Liver (tissue), 9 donors: ENCODE measurements around the gene SELENOP. TPM values are rescaled to one million over a fixed set of nuclear protein-coding genes. Genes with fewer than 3 reads are reported as not detected.

Source experiments
- DNase-seq: peaks from one replicate; pipeline ENCODE4 v3.0.0-alpha.2; 2017; ENCODE audit warnings: low spot score
- H3K27ac ChIP-seq, 2 donors: one replicate each; pipeline ENCODE4 v1.7.0; 2013; ENCODE audit warnings: inconsistent platforms in 2 of 2, low read length in 2 of 2, control low read depth in 1 of 2, low read depth in 1 of 2, mild to moderate bottlenecking in 1 of 2
- H3K27me3 ChIP-seq, 4 donors: one replicate each; pipeline versions ENCODE4 v1.6.1 to v1.7.0; 2013; ENCODE audit warnings: low read length in 3 of 4, inconsistent platforms in 1 of 4, mild to moderate bottlenecking in 1 of 4, moderate library complexity in 1 of 4; ENCODE audit not compliant: control insufficient read depth in 4 of 4, insufficient read depth in 4 of 4
- H3K36me3 ChIP-seq, 4 donors: one replicate each; pipeline versions ENCODE4 v1.6.1 to v1.7.0; 2013; ENCODE audit warnings: low read length in 3 of 4, mild to moderate bottlenecking in 3 of 4, low read depth in 1 of 4, moderate library complexity in 1 of 4; ENCODE audit not compliant: control insufficient read depth in 4 of 4, insufficient read depth in 3 of 4
- H3K4me1 ChIP-seq, 4 donors: one replicate each; pipeline versions ENCODE4 v1.6.1 to v1.7.0; 2013; ENCODE audit warnings: low read length in 3 of 4, mild to moderate bottlenecking in 3 of 4, moderate library complexity in 1 of 4; ENCODE audit not compliant: control insufficient read depth in 4 of 4, insufficient read depth in 4 of 4
- H3K4me3 ChIP-seq, 3 donors: one replicate each; pipeline versions ENCODE4 v1.6.1 to v1.7.0; 2013; ENCODE audit warnings: low read length in 3 of 3, control low read depth in 1 of 3, low read depth in 1 of 3, mild to moderate bottlenecking in 1 of 3
- H3K9ac ChIP-seq, 2 donors: one replicate each; pipeline ENCODE4 v1.7.0; 2013; ENCODE audit warnings: low read length in 2 of 2, mild to moderate bottlenecking in 2 of 2, moderate library complexity in 2 of 2, control low read depth in 1 of 2, low read depth in 1 of 2
- H3K9me3 ChIP-seq, 4 donors: one replicate each; pipeline versions ENCODE4 v1.6.1 to v1.7.0; 2013; ENCODE audit warnings: low read length in 3 of 4; ENCODE audit not compliant: control insufficient read depth in 4 of 4
- ATF3 ChIP-seq: IDR thresholded peaks from 2 replicates; pipeline ENCODE4 v1.6.1; 2016; ENCODE audit warnings: antibody characterized with exemption
- CTCF ChIP-seq: fragments of 150-350 bp; IDR thresholded peaks from 2 replicates; pipeline ENCODE4 v1.5.1; 2017; ENCODE audit warnings: improper control_type of control experiment, low read depth, low read length; ENCODE audit not compliant: missing input control
- EGR1 ChIP-seq, 2 donors: IDR thresholded peaks; 2 replicates each; pipeline ENCODE4 v1.6.1; 2016 to 2018; ENCODE audit warnings: antibody characterized with exemption in 2 of 2, low read depth in 2 of 2
- FOXA2 ChIP-seq: IDR thresholded peaks from 2 replicates; pipeline ENCODE4 v1.6.1; 2016; ENCODE audit warnings: antibody characterized with exemption
- GABPA ChIP-seq, 2 donors: IDR thresholded peaks in 1 of 2; conservative IDR thresholded peaks in 1 of 2; 2 replicates each; pipeline ENCODE4 v1.6.1; 2016; ENCODE audit warnings: antibody characterized with exemption in 2 of 2, mild to moderate bottlenecking in 1 of 2, moderate library complexity in 1 of 2
- HNF4A ChIP-seq, 2 donors: conservative IDR thresholded peaks; 2 replicates each; pipeline ENCODE4 v1.6.1; 2016; ENCODE audit warnings: antibody characterized with exemption in 2 of 2, mild to moderate bottlenecking in 2 of 2
- HNF4G ChIP-seq: IDR thresholded peaks from 2 replicates; pipeline ENCODE4 v1.6.1; 2016; ENCODE audit warnings: antibody characterized with exemption
- JUND ChIP-seq, 2 donors: IDR thresholded peaks; 2 replicates each; pipeline ENCODE4 v1.6.1; 2016; ENCODE audit warnings: antibody characterized with exemption in 2 of 2
- MAX ChIP-seq: IDR thresholded peaks from 2 replicates; pipeline ENCODE4 v1.6.1; 2016; ENCODE audit warnings: antibody characterized with exemption
- NR2F2 ChIP-seq: IDR thresholded peaks from 2 replicates; pipeline ENCODE4 v1.6.1; 2016; ENCODE audit warnings: antibody characterized with exemption
- RAD21 ChIP-seq, 2 donors: IDR thresholded peaks; 2 replicates each; pipeline ENCODE4 v1.6.1; 2016; ENCODE audit warnings: antibody characterized with exemption in 2 of 2, mild to moderate bottlenecking in 2 of 2
- RXRA ChIP-seq, 2 donors: IDR thresholded peaks; 2 replicates each; pipeline ENCODE4 v1.6.1; 2017 to 2018; ENCODE audit warnings: antibody characterized with exemption in 2 of 2, mild to moderate bottlenecking in 1 of 2
- SP1 ChIP-seq: IDR thresholded peaks from 2 replicates; pipeline ENCODE4 v1.6.1; 2018; ENCODE audit warnings: antibody characterized with exemption, mild to moderate bottlenecking
- TAF1 ChIP-seq: conservative IDR thresholded peaks from 2 replicates; pipeline ENCODE4 v1.6.1; 2016; ENCODE audit warnings: antibody characterized with exemption, mild to moderate bottlenecking
- YY1 ChIP-seq: IDR thresholded peaks from 2 replicates; pipeline ENCODE4 v1.6.1; 2016; ENCODE audit warnings: antibody characterized with exemption, mild to moderate bottlenecking
- WGBS: extraction: QIAGEN DNeasy Blood & Tissue Kit; methylation state at CpG from one replicate; pipeline ENCODE4 v1.1.7; 2013; 5-methylcytosine and 5-hydroxymethylcytosine counted together
- polyA plus RNA-seq, 2 donors: library from polyadenylated mRNA; stranded (reverse) in 1 of 2; unstranded in 1 of 2; fragments of 200-250 nt in 1 of 2; fragments of >200 nt in 1 of 2; fragmentation: Nextera tagmentation in 1 of 2; extraction: Ambion mirVana in 1 of 2; gene quantifications; one replicate each; pipeline versions ENCODE4 v1.2.1 to v1.2.3, GENCODE V29; 2013 to 2015
- total RNA-seq, 2 donors: library from RNA; depleted of rRNA; stranded (reverse); fragments of >200 nt; gene quantifications; one replicate each; pipeline ENCODE4 v1.2.3, GENCODE V29; 2014
- TF ChIP-seq, protein P1 (sequence below): IDR thresholded peaks from 2 replicates; pipeline ENCODE4 v1.6.1; 2016; ENCODE audit warnings: antibody characterized with exemption, mild to moderate bottlenecking
- donor health status: healthy.
- donor health status: healthy.
- donor health status: healthy.
- donor health status: healthy.
- donor health status: healthy.

Gene SELENOP
- total and polyA plus RNA-seq, 4 donors: 880 to 1,788 (median 1,360) TPM

- no peak for DNase-seq
- H3K27me3 ChIP-seq: no peaks in the 10 kb centered on the region
- H3K27ac ChIP-seq: no peak overlapping the region
- H3K9ac ChIP-seq: no peak overlapping the region
- no peak for TF ChIP-seq YY1
- TF ChIP-seq HNF4A (conservative IDR thresholded peaks at IDR 0.05): no peak
- H3K36me3 ChIP-seq: no peaks in the 10 kb centered on the region
- no peaks in the 10 kb centered on the region for H3K4me1 ChIP-seq
- H3K4me3 ChIP-seq: no peak overlapping the region
- peaks cover 0 to 2% (median 0%) of the 10 kb centered on the region in 4 donors for H3K9me3 ChIP-seq
Observed at GRCh38 chr5:42791151-42791550, 20.5 kb downstream of the SELENOP start.

- Histone ChIP-seq H3K9ac (no peak overlapping the region), H3K27ac (no peak overlapping the region), H3K27me3 (no peaks in the 10 kb centered on the region), H3K4me3 (no peak overlapping the region), H3K9me3 (peaks cover 0 to 6% (median under 1%) of the 10 kb centered on the region in 4 donors), H3K4me1 (no peaks in the 10 kb centered on the region), H3K36me3 (no peaks in the 10 kb centered on the region)
- DNase-seq: no peak
- 85% methylated on average over 1 of the region's 1 CpG for WGBS
- TF ChIP-seq EGR1 (IDR thresholded peaks at IDR 0.05; ENCODE audit: low read depth in 2 of 2) (no peak), JUND (IDR thresholded peaks at IDR 0.05) (no peak), YY1 (no peak), HNF4G (no peak), CTCF (no peak), NR2F2 (no peak), TAF1 (no peak), ATF3 (no peak), FOXA2 (no peak), RXRA (IDR thresholded peaks at IDR 0.05) (no peak), SP1 (no peak)
Observed at GRCh38 chr5:42787845-42788244, 23.8 kb downstream of the SELENOP start.

DNA sequence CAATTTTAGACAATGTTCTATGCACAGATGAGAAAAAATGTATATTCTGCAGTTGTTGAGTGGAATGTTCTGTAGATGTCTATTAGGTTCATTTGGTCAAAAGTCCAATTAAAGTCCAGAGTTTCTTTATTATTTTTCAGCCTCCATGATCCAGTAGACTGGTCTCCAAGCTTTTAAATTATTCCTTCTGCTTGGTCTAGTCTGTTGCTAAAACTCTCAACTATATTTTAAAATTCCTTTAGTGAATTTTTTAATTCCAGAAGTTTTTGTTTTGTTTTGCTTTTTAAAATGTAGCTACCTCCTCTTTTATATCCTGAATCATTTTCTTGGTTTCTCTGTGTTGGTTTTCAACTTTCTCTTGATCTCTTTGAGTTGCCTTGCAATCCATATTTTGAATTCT lies 24.6 kb downstream of the SELENOP start:
- Histone ChIP-seq H3K27ac (no peak overlapping the region), H3K9ac (no peak overlapping the region), H3K4me3 (no peak overlapping the region), H3K9me3 (peaks cover 0 to 6% (median under 1%) of the 10 kb centered on the region in 4 donors), H3K36me3 (no peaks in the 10 kb centered on the region), H3K4me1 (no peaks in the 10 kb centered on the region), H3K27me3 (no peaks in the 10 kb centered on the region)
- no peak for DNase-seq
- TF ChIP-seq RAD21 (IDR thresholded peaks at IDR 0.05): no peak
- TF ChIP-seq FOXA2: no peak
- no peak for TF ChIP-seq GABPA (IDR thresholded peaks at IDR 0.05 in 1 of 2, conservative IDR thresholded peaks at IDR 0.05 in 1 of 2)
- no peak for TF ChIP-seq NR2F2
- no peak for TF ChIP-seq JUND (IDR thresholded peaks at IDR 0.05)
- TF ChIP-seq HNF4G: no peak
- no peak for TF ChIP-seq MAX
- TF ChIP-seq, protein P1, sequence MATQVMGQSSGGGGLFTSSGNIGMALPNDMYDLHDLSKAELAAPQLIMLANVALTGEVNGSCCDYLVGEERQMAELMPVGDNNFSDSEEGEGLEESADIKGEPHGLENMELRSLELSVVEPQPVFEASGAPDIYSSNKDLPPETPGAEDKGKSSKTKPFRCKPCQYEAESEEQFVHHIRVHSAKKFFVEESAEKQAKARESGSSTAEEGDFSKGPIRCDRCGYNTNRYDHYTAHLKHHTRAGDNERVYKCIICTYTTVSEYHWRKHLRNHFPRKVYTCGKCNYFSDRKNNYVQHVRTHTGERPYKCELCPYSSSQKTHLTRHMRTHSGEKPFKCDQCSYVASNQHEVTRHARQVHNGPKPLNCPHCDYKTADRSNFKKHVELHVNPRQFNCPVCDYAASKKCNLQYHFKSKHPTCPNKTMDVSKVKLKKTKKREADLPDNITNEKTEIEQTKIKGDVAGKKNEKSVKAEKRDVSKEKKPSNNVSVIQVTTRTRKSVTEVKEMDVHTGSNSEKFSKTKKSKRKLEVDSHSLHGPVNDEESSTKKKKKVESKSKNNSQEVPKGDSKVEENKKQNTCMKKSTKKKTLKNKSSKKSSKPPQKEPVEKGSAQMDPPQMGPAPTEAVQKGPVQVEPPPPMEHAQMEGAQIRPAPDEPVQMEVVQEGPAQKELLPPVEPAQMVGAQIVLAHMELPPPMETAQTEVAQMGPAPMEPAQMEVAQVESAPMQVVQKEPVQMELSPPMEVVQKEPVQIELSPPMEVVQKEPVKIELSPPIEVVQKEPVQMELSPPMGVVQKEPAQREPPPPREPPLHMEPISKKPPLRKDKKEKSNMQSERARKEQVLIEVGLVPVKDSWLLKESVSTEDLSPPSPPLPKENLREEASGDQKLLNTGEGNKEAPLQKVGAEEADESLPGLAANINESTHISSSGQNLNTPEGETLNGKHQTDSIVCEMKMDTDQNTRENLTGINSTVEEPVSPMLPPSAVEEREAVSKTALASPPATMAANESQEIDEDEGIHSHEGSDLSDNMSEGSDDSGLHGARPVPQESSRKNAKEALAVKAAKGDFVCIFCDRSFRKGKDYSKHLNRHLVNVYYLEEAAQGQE: no peak
- TF ChIP-seq RXRA (IDR thresholded peaks at IDR 0.05): no peak
